ENCODE data around the gene RBM20. TPM values are rescaled to one million over a fixed set of nuclear protein-coding genes. Genes with fewer than 3 reads are reported as not detected.

Gene RBM20
- total and polyA plus RNA-seq, 2 of the 13 experiments (the other 11 are each of a cell fraction or from before 2014, with no cell fraction given): 0.02 to 0.22 TPM

DNA sequence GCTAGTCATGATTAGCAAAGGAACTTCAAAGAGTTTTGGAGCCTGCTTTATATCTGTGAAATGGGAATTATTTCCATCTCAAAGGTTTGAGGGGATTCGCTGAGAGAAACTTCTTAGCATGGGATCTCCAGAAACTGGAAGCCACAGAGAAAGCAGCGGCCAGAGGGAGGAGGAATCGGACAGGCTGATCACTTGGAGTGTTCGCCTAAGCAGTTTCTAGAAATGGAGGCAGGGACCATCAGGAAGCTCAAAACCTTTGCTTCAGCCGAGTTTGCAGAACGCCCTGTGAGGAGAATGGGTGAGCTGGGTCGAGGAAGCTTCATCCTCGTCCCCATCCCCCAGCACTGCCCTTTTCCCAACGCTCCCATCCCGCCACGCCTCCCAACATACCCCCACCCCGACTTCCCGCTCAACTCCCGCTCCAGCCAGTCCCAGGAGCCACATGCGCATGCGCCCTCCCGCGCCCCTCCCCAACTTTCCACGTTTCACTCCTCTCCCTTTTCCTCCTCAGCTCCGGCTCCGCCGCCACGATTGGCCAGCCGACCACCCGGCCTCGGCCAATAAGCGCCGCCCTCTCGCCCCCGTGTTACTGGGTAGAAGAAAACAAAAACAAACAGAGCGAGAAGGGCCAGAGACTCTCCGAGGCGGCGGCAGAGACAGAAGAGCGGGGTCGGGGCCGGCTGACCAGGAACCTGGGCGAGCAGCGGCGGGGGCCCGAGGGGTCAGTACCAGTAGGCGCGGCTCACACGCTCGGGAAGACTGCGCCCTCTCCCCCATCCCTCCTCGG is 227.4 kb downstream of the RBM20 start, which contains the start of gene PDCD4 (continued):
- TF ChIP-seq DRAP1 (CRISPR knock-in tag; IDR thresholded peaks at IDR 0.05) (peak; percentile 59; the same call in 1 of the 2 replicates), ELF4 (CRISPR knock-in tag; IDR thresholded peaks at IDR 0.05; ENCODE audit: borderline replicate concordance) (no peak), TBX2 (CRISPR knock-in tag; IDR thresholded peaks at IDR 0.05; ENCODE audit: borderline replicate concordance) (no peak), ZNF317 (CRISPR knock-in tag; IDR thresholded peaks at IDR 0.05) (no peak), RBFOX2 (IDR thresholded peaks at IDR 0.05; ENCODE audit: low read depth, low read length) (peak; percentile 78), ZNF24 (IDR thresholded peaks at IDR 0.05) (no peak), ZNF704 (CRISPR knock-in tag; IDR thresholded peaks at IDR 0.05; ENCODE audit: borderline replicate concordance) (no peak), MEF2D (CRISPR knock-in tag; IDR thresholded peaks at IDR 0.05) (0 out of 2 replicates have a peak, but pooled peaks have one; percentile 41), ZNF891 (CRISPR knock-in tag; IDR thresholded peaks at IDR 0.05) (no peak), SCMH1 (CRISPR knock-in tag; IDR thresholded peaks at IDR 0.05; ENCODE audit: borderline replicate concordance) (no peak), PAX8 (CRISPR knock-in tag; IDR thresholded peaks at IDR 0.05; ENCODE audit: borderline replicate concordance) (no peak), ZNF547 (CRISPR knock-in tag; IDR thresholded peaks at IDR 0.05) (peak; percentile 37; the same call in 1 of the 2 replicates), ZNF530 (CRISPR knock-in tag; IDR thresholded peaks at IDR 0.05; ENCODE audit: low read depth) (no peak), SOX5 (CRISPR knock-in tag; IDR thresholded peaks at IDR 0.05; ENCODE audit: borderline replicate concordance) (peak; percentile 26; the same call in 1 of the 2 replicates), STAT5B (CRISPR knock-in tag; IDR thresholded peaks at IDR 0.05) (no peak)
- TF ChIP-seq, protein P1, sequence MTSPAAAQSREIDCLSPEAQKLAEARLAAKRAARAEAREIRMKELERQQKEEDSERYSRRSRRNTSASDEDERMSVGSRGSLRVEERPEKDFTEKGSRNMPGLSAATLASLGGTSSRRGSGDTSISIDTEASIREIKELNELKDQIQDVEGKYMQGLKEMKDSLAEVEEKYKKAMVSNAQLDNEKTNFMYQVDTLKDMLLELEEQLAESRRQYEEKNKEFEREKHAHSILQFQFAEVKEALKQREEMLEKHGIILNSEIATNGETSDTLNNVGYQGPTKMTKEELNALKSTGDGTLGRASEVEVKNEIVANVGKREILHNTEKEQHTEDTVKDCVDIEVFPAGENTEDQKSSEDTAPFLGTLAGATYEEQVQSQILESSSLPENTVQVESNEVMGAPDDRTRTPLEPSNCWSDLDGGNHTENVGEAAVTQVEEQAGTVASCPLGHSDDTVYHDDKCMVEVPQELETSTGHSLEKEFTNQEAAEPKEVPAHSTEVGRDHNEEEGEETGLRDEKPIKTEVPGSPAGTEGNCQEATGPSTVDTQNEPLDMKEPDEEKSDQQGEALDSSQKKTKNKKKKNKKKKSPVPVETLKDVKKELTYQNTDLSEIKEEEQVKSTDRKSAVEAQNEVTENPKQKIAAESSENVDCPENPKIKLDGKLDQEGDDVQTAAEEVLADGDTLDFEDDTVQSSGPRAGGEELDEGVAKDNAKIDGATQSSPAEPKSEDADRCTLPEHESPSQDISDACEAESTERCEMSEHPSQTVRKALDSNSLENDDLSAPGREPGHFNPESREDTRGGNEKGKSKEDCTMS (CRISPR knock-in tag; conservative IDR thresholded peaks at IDR 0.05): no peak
- TF ChIP-seq, protein P2, sequence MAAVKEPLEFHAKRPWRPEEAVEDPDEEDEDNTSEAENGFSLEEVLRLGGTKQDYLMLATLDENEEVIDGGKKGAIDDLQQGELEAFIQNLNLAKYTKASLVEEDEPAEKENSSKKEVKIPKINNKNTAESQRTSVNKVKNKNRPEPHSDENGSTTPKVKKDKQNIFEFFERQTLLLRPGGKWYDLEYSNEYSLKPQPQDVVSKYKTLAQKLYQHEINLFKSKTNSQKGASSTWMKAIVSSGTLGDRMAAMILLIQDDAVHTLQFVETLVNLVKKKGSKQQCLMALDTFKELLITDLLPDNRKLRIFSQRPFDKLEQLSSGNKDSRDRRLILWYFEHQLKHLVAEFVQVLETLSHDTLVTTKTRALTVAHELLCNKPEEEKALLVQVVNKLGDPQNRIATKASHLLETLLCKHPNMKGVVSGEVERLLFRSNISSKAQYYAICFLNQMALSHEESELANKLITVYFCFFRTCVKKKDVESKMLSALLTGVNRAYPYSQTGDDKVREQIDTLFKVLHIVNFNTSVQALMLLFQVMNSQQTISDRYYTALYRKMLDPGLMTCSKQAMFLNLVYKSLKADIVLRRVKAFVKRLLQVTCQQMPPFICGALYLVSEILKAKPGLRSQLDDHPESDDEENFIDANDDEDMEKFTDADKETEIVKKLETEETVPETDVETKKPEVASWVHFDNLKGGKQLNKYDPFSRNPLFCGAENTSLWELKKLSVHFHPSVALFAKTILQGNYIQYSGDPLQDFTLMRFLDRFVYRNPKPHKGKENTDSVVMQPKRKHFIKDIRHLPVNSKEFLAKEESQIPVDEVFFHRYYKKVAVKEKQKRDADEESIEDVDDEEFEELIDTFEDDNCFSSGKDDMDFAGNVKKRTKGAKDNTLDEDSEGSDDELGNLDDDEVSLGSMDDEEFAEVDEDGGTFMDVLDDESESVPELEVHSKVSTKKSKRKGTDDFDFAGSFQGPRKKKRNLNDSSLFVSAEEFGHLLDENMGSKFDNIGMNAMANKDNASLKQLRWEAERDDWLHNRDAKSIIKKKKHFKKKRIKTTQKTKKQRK (IDR thresholded peaks at IDR 0.05; ENCODE audit: low read length): no peak
- TF ChIP-seq, protein P3, sequence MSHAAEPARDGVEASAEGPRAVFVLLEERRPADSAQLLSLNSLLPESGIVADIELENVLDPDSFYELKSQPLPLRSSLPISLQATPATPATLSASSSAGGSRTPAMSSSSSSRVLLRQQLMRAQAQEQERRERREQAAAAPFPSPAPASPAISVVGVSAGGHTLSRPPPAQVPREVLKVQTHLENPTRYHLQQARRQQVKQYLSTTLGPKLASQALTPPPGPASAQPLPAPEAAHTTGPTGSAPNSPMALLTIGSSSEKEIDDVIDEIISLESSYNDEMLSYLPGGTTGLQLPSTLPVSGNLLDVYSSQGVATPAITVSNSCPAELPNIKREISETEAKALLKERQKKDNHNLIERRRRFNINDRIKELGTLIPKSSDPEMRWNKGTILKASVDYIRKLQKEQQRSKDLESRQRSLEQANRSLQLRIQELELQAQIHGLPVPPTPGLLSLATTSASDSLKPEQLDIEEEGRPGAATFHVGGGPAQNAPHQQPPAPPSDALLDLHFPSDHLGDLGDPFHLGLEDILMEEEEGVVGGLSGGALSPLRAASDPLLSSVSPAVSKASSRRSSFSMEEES (CRISPR knock-in tag; IDR thresholded peaks at IDR 0.05): no peak
